ENCODE measurements around the gene SUPT3H. TPM values are rescaled to one million over a fixed set of nuclear protein-coding genes. Genes with fewer than 3 reads are reported as not detected.

Gene SUPT3H
- total RNA-seq, 1 donor from 2014 or later = 12.4 TPM

DNA sequence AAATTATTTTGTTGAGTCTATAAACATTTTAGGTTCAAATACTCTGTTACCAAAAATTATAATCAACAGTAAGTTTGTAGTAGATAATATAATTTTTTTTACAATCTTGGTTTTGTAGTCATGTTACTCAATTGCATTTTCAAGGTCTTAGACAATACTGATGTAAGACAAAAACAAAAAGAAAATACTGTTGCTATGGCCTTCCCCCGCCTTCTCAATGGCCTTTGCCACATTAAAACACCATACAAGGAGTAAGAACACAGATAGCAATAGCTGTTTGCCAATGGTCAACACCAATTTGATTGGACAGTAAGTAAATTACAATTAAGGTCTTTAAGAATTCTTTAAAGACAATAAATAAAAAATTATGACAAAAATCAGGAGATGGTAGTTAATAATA lies 540.0 kb downstream of the SUPT3H start:
- H3K27me3 Mint-ChIP-seq = no peaks in the 10 kb centered on the region
- intact Hi-C loops (cut with micrococcal nuclease) = no loop called here
- H3K9me3 Mint-ChIP-seq = peaks cover 5% of the 10 kb centered on the region
- DNase-seq = no peak
- peaks cover 5% of the 10 kb centered on the region for H3K36me3 Mint-ChIP-seq (ENCODE audit: low read depth)
- H3K4me3 Mint-ChIP-seq = no peak overlapping the region
- H3K27ac Mint-ChIP-seq = no peak overlapping the region
- peaks cover 4% of the 10 kb centered on the region for H3K4me1 Mint-ChIP-seq

DNA sequence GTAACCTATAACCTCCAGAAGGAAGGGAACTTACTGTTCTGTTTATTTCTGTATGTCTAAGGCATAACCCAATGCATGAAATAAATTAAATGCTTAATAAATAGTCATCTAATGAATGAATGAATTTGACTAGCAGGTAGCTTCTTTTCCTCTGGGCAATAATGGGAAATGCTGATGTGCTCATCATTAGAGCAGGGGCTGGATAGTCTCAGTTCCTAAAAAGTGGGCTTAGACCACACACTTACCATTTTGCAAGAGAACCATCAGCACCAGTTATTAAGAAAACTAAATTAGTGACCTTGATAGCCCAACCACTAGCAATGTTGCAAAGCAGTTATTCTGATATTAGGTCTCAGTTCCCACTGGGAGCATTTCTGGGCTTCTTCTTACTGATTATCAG lies 540.5 kb downstream of the SUPT3H start:
- Mint-ChIP-seq H3K4me1 (peaks cover 4% of the 10 kb centered on the region), H3K27ac (no peak overlapping the region), H3K9me3 (peaks cover 5% of the 10 kb centered on the region), H3K4me3 (no peak overlapping the region), H3K36me3 (ENCODE audit: low read depth) (peaks cover 5% of the 10 kb centered on the region), H3K27me3 (no peaks in the 10 kb centered on the region)
- DNase-seq = no peak
- intact Hi-C loops (cut with micrococcal nuclease) = no loop called here

DNA sequence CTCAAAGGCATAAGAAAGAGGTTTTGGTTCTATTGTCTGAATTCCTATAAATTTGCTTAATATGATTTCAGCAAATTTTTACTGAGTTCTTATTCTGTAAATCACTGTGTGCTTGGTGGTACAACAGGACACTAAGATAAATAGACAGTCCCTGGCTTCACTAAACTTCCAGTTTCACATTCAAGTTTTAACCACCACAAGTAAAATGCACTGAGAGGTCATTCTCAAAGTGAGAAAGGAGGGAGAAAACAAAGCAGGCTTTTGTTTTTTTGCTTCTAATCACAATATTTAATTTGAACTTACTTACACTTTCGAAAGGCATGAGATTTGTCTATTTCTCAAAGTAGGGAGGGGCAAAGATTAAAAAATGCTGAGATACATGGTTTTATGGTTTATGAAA lies 544.5 kb downstream of the SUPT3H start:
- intact Hi-C loops (cut with micrococcal nuclease) = no loop called here
- Mint-ChIP-seq H3K4me3 (no peak overlapping the region), H3K27me3 (no peaks in the 10 kb centered on the region), H3K27ac (no peak overlapping the region), H3K4me1 (peaks cover 11% of the 10 kb centered on the region), H3K36me3 (ENCODE audit: low read depth) (peaks cover 8% of the 10 kb centered on the region), H3K9me3 (no peaks in the 10 kb centered on the region)
- no peak for DNase-seq

DNA sequence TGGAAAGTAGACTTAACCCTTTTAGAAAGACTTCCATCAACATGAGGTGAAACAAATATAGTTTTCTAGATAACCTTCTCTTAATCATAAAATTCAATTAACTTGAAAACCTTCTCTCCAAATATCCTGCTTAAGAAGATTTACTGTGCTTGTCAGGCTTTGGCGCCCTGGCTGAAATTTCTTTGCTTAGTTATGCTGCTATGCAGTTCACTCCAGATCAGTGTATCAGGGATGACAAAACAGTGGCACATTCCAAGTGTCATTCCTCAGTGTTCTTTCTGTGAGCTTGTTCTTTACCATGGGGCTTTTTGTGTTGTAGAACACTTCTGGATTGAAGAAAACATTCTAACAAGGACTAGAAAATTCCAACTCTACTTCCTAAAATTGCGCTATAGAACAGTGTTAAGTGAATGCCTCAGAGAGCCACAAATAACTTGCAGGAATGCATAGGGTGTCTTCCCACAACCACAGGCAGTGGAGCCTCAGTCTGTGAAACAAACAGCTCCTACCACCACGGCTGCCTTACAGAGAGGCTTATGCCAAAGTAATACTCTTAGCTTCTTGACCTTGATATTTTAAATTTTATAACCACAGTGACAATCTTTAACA lies 546.6 kb downstream of the SUPT3H start:
- no peaks in the 10 kb centered on the region for H3K9me3 Mint-ChIP-seq
- H3K27me3 Mint-ChIP-seq = no peaks in the 10 kb centered on the region
- no peak overlapping the region for H3K27ac Mint-ChIP-seq
- intact Hi-C loops (cut with micrococcal nuclease) = no loop called here
- no peak overlapping the region for H3K4me3 Mint-ChIP-seq
- peaks cover 11% of the 10 kb centered on the region for H3K4me1 Mint-ChIP-seq
- peaks cover 9% of the 10 kb centered on the region for H3K36me3 Mint-ChIP-seq (ENCODE audit: low read depth)
- DNase-seq = no peak

GRCh38 chr6:44829836-44830235 lies 547.9 kb downstream of the SUPT3H start:
- no peaks in the 10 kb centered on the region for H3K9me3 Mint-ChIP-seq
- H3K4me3 Mint-ChIP-seq = no peak overlapping the region
- H3K27me3 Mint-ChIP-seq = no peaks in the 10 kb centered on the region
- H3K36me3 Mint-ChIP-seq (ENCODE audit: low read depth) = peaks cover 11% of the 10 kb centered on the region
- H3K4me1 Mint-ChIP-seq = peaks cover 11% of the 10 kb centered on the region
- DNase-seq = no peak
- intact Hi-C loops (cut with micrococcal nuclease) = no loop called here
- no peak overlapping the region for H3K27ac Mint-ChIP-seq

- Mint-ChIP-seq H3K36me3 (ENCODE audit: low read depth) (peaks cover 15% of the 10 kb centered on the region), H3K4me1 (peaks cover 11% of the 10 kb centered on the region), H3K9me3 (peaks cover 3% of the 10 kb centered on the region), H3K4me3 (peak overlapping the region; percentile 4), H3K27ac (peak overlapping the region; percentile 4), H3K27me3 (no peaks in the 10 kb centered on the region)
- intact Hi-C loops (cut with micrococcal nuclease) = no loop called here
- DNase-seq = no peak
These were observed 549.0 kb downstream of the SUPT3H start for GRCh38 chr6:44828780-44829179.

DNA sequence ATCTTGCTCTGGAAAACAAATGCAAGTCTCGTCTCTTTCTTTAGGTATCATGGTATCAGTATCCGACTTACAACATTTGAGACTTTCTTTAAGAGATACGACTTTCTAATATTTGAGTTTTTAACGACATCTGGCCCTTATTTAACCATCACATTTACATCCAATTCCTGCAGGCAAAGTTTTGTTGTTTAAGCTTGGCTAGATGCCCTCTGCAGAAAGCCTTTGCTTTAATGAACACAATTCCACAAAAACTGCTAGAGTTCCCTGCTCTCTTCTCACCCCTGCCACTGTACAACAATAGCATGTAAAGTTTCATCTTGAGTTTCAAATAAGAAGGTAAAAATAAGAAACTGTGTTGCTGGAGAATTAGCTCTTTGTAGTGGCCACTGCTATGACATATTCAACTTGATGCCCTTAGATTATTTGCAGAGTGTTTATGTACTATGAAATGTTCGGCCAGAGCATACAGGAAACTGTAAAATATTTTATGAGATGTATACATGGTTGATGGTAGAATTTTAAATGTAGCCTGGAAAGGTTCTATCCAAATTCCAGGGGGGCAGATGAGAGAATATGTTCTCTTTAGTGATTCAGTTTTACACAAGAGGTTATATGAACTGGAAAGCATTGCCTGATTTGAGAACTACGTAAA lies 551.6 kb downstream of the SUPT3H start:
- Mint-ChIP-seq H3K36me3 (ENCODE audit: low read depth) (peaks cover 17% of the 10 kb centered on the region), H3K4me3 (no peak overlapping the region), H3K27ac (no peak overlapping the region), H3K9me3 (peaks cover 3% of the 10 kb centered on the region), H3K4me1 (peaks cover 9% of the 10 kb centered on the region), H3K27me3 (no peaks in the 10 kb centered on the region)
- intact Hi-C loops (cut with micrococcal nuclease) = no loop called here
- DNase-seq = no peak

GRCh38 chr6:44825273-44825672 lies 552.5 kb downstream of the SUPT3H start:
- peaks cover 9% of the 10 kb centered on the region for H3K4me1 Mint-ChIP-seq
- no peak overlapping the region for H3K27ac Mint-ChIP-seq
- peaks cover 3% of the 10 kb centered on the region for H3K9me3 Mint-ChIP-seq
- H3K4me3 Mint-ChIP-seq = no peak overlapping the region
- DNase-seq = no peak
- intact Hi-C loops (cut with micrococcal nuclease) = no loop called here
- peaks cover 17% of the 10 kb centered on the region for H3K36me3 Mint-ChIP-seq (ENCODE audit: low read depth)
- H3K27me3 Mint-ChIP-seq = no peaks in the 10 kb centered on the region

- H3K27me3 Mint-ChIP-seq = no peaks in the 10 kb centered on the region
- peaks cover 7% of the 10 kb centered on the region for H3K4me1 Mint-ChIP-seq
- intact Hi-C loops (cut with micrococcal nuclease) = no loop called here
- no peak for DNase-seq
- H3K9me3 Mint-ChIP-seq = peaks cover 3% of the 10 kb centered on the region
- H3K27ac Mint-ChIP-seq = no peak overlapping the region
- H3K4me3 Mint-ChIP-seq = no peak overlapping the region
- H3K36me3 Mint-ChIP-seq (ENCODE audit: low read depth) = peaks cover 17% of the 10 kb centered on the region
These were observed 553.2 kb downstream of the SUPT3H start for GRCh38 chr6:44824567-44824966.

GRCh38 chr6:44820759-44821158 lies 557.0 kb downstream of the SUPT3H start:
- no peak overlapping the region for H3K27ac Mint-ChIP-seq
- peaks cover 2% of the 10 kb centered on the region for H3K4me1 Mint-ChIP-seq
- no peak for DNase-seq
- no peaks in the 10 kb centered on the region for H3K27me3 Mint-ChIP-seq
- intact Hi-C loops (cut with micrococcal nuclease) = no loop called here
- H3K36me3 Mint-ChIP-seq (ENCODE audit: low read depth) = peaks cover 20% of the 10 kb centered on the region
- peaks cover 6% of the 10 kb centered on the region for H3K9me3 Mint-ChIP-seq
- no peak overlapping the region for H3K4me3 Mint-ChIP-seq

DNA sequence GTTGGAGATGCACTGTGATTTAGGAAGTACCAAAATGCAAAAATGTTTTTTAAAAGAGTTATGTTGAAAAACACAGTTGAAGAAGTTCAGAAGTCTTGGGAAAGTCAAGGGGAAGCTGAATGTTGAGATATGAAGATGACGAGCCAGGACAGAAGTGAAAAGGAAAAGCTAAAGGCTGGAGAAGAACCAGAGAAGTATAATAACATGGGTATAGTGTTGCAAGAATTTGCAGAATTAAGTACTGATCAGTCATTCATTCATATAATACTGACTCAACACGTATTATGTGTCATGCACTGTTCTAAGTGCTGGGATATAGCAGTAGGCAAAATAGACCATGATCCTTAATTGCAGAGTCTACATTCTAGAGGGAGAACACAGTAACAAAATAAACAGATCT lies 557.4 kb downstream of the SUPT3H start:
- intact Hi-C loops (cut with micrococcal nuclease) = no loop called here
- H3K9me3 Mint-ChIP-seq = peaks cover 6% of the 10 kb centered on the region
- DNase-seq = no peak
- peaks cover 19% of the 10 kb centered on the region for H3K36me3 Mint-ChIP-seq (ENCODE audit: low read depth)
- H3K4me1 Mint-ChIP-seq = peaks cover 2% of the 10 kb centered on the region
- H3K4me3 Mint-ChIP-seq = no peak overlapping the region
- no peak overlapping the region for H3K27ac Mint-ChIP-seq
- no peaks in the 10 kb centered on the region for H3K27me3 Mint-ChIP-seq

DNA sequence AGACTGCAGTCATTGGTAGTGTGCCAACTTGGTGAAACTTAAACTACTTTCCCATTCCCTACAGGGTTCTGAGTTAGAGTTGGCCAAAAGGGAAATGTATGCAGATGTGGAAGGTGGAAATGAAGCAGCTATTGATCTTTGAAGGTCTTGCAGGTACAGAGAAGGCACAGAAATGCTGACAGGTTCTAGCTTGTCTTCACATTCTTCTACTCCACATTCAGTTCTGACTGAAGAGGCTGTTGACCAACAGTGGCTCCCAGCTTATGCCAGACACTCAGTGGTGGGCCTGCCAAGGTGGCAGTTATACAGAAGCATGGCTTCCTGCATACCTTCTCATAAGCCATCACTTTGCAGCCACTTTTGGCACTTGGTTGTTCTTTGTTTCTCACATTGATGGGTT lies 566.3 kb downstream of the SUPT3H start:
- H3K36me3 Mint-ChIP-seq (ENCODE audit: low read depth) = peaks cover 19% of the 10 kb centered on the region
- H3K27ac Mint-ChIP-seq = no peak overlapping the region
- intact Hi-C loops (cut with micrococcal nuclease) = no loop called here
- peak; percentile 48 for DNase-seq
- no peak overlapping the region for H3K4me3 Mint-ChIP-seq
- H3K4me1 Mint-ChIP-seq = peaks cover 18% of the 10 kb centered on the region
- H3K27me3 Mint-ChIP-seq = no peaks in the 10 kb centered on the region
- H3K9me3 Mint-ChIP-seq = peaks cover 10% of the 10 kb centered on the region

DNA sequence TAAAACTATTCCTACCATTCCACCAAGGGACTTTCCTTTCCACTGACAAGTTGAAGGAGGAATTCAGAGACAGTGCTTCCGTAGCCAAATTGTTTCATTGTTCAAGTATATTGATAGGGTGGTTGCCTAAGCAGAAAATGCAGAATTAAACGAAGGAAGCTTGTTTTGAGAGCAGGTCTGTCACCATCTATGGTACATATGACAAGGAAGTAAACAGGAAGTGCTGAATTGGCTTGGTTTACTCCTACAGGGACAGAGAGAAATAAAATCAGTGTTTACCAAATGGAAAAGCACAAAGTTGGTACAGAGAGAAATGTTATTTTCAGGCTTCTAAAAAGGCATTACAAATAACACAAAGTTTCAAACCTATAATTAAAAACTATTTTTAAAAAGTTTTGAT lies 568.5 kb downstream of the SUPT3H start:
- DNase-seq = peak; percentile 47
- Mint-ChIP-seq H3K27ac (peak overlapping the region; percentile 19), H3K4me3 (no peak overlapping the region), H3K27me3 (no peaks in the 10 kb centered on the region), H3K9me3 (peaks cover 8% of the 10 kb centered on the region), H3K4me1 (peaks cover 18% of the 10 kb centered on the region), H3K36me3 (ENCODE audit: low read depth) (peaks cover 16% of the 10 kb centered on the region)
- intact Hi-C loops (cut with micrococcal nuclease) = no loop called here

DNA sequence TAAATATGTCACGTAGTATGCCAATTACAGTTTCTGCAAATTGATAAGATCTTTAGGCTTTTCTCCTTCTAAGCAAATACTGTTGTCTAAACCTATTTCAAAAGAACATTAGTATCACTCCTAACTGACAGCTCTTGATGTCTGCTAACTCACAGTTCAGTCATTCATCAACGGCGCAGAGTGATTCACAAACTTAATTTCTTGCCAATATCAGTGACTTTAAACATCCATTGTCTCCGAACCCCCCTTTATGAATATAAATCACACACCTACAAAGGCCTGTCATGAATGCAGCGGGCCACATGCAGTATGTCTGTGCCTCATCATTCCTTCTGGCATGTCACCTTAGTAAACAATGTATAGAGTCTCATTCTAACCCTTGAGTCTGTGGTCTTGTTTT lies 569.6 kb downstream of the SUPT3H start:
- intact Hi-C loops (cut with micrococcal nuclease) = no loop called here
- Mint-ChIP-seq H3K36me3 (ENCODE audit: low read depth) (peaks cover 12% of the 10 kb centered on the region), H3K27me3 (no peaks in the 10 kb centered on the region), H3K9me3 (peaks cover 8% of the 10 kb centered on the region), H3K27ac (no peak overlapping the region), H3K4me1 (peaks cover 18% of the 10 kb centered on the region), H3K4me3 (no peak overlapping the region)
- DNase-seq = no peak

DNA sequence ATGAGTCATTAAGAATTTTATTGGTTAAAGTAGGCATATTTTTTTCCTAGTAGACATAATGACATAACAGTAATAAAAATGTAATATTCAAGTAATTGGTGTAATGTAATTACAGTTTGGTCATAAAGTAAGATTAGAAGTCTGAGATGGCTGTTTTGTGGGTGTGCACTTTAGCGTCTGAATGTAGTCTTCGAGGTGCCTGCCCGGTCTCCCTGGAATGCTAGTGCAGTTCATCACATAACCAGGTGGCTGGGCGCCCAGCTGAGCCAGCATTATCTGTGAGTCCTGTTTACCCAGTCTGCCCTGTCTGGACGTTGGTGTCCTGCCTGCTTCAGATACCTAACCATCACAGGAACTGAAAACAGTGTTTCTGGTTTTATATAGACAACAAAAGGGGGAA lies 571.1 kb downstream of the SUPT3H start:
- peak; percentile 41 for DNase-seq
- no peaks in the 10 kb centered on the region for H3K27me3 Mint-ChIP-seq
- H3K27ac Mint-ChIP-seq = no peak overlapping the region
- H3K9me3 Mint-ChIP-seq = peaks cover 5% of the 10 kb centered on the region
- intact Hi-C loops (cut with micrococcal nuclease) = no loop called here
- peaks cover 15% of the 10 kb centered on the region for H3K4me1 Mint-ChIP-seq
- no peak overlapping the region for H3K4me3 Mint-ChIP-seq
- H3K36me3 Mint-ChIP-seq (ENCODE audit: low read depth) = peaks cover 10% of the 10 kb centered on the region

Measured in activated CD4-positive, alpha-beta T cell treated with anti-CD3 and anti-CD28 coated beads, Interleukin-2, amount 10 ng/mL, durations not matched to agents 24 days and 14 days (primary cell).